GM19099 (cell line): ENCODE measurements around the gene DNAH5.

Source experiments
- POLR2A ChIP-seq: IDR thresholded peaks from 3 replicates; pipeline ENCODE4 v1.6.1; 2011; ENCODE audit warnings: low read depth; ENCODE audit not compliant: insufficient read length; ENCODE audit errors: extremely low read depth

DNAH5 gene

GRCh38 chr5:13944560-13945199 is at the start of gene DNAH5:
Gene DNAH5 (minus strand): TSS chr5:13944688. CDS start chr5:13944438, 250 bp downstream.
- no peak for TF ChIP-seq POLR2A

GRCh38 chr5:13993926-13994325 is 49.4 kb upstream of the DNAH5 start:
- no peak for TF ChIP-seq POLR2A

- TF ChIP-seq POLR2A = no peak
These were observed 48.3 kb upstream of the DNAH5 start for GRCh38 chr5:13992795-13993194.

- no peak for TF ChIP-seq POLR2A
These were observed 46.9 kb upstream of the DNAH5 start for GRCh38 chr5:13991365-13991764.

GRCh38 chr5:13990896-13991295 is 46.4 kb upstream of the DNAH5 start:
- no peak for TF ChIP-seq POLR2A

GRCh38 chr5:13989832-13990231 is 45.3 kb upstream of the DNAH5 start:
- TF ChIP-seq POLR2A = no peak

GRCh38 chr5:13987843-13988464 is 43.5 kb upstream of the DNAH5 start:
- TF ChIP-seq POLR2A = no peak

- TF ChIP-seq POLR2A = no peak
These were observed 41.4 kb upstream of the DNAH5 start for GRCh38 chr5:13985731-13986418.

GRCh38 chr5:13976867-13977830 is 32.7 kb upstream of the DNAH5 start:
- no peak for TF ChIP-seq POLR2A

GRCh38 chr5:13976223-13976622 is 31.7 kb upstream of the DNAH5 start:
- TF ChIP-seq POLR2A = no peak

- no peak for TF ChIP-seq POLR2A
These were observed 30.8 kb upstream of the DNAH5 start for GRCh38 chr5:13975246-13975645.

GRCh38 chr5:13973724-13974123 is 29.2 kb upstream of the DNAH5 start:
- no peak for TF ChIP-seq POLR2A

GRCh38 chr5:13972029-13972428 is 27.5 kb upstream of the DNAH5 start:
- TF ChIP-seq POLR2A = no peak

GRCh38 chr5:13957032-13957645 is 12.7 kb upstream of the DNAH5 start:
- TF ChIP-seq POLR2A = no peak
